Activated CD4-positive, alpha-beta T cell treated with anti-CD3 and anti-CD28 coated beads, Interleukin-2, amount 50 U/mL, for 48 hours (primary cell): ENCODE results near the gene ZNF516.
A peak's percentile ranks its signal among the peaks of the same experiment; 100 is the strongest.

ENCODE experiments used
- DNase-seq, 2 experiments: peaks; one replicate each; pipeline ENCODE4 v3.0.0-alpha.2; 2020

The ZNF516 gene

DNA sequence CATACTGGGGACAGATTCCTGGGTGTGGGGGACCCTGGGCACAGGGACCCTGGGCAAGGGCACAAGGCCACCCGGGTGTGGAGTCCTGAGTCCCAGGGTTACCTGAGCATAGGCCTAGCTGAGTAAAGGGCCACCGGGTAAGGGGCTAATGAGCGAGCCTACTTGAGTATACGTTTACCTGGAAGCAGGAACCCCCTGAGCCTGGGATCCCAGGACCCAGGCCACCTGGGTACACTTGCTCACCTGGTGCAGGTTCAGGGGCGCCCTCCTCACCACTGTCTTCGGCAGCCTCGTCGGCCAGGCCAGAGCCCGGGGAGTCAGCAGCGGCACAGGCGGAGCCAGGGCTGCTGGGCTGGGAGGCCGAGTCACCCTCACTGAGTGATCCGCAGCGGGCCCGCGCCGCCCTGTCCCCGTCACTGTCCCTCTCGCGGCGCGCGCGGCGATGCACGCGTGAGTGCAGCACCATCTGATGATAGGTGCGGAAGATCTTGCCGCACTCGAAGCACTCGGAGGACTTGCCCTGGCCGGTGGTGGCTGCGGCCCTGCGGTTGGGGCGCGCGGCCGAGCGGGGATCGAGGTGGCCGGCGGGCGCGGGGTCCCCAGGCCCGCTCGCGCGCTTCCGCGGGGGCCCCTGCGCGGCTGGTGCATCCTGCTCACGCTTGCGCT is 53.9 kb downstream of the ZNF516 start:
- no peak for DNase-seq

DNA sequence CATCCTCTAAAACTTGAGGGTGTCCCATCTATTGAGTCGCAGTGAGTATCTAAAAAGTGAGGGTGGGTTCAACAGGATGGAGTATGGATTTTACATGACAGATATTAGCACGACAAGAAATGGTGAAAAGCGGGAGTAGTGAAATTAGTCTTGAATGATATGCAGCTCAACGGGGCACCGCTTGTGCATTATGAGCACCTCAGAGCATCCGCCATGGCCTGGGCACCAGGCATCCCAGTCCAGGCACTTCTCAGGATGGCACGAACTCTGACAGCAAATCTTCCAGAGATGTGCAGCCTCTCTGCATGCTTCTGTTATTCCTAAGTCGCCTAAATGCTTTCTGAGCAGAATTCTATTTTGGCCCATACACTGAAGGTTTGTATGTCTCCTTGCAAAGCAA is 57.1 kb downstream of the ZNF516 start:
- no peak for DNase-seq

DNA sequence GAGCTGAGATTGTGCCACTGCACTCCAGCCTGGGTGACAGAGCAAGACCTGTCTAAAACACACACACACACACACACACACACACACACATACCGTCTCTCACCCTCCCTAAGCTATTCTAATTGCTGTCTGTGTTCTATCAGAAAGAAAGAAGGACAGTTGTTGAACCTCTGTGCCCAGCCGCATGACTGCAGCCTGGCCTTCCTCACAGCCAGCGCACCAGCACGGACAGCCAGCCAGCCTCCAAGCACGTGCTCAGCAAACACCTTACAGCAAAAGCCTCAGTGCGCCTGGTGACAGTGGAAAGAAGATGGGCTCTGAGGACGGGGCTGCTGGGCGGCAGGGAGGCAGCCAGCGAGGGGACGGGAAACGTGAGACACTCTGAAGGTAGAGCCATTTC is 58.0 kb downstream of the ZNF516 start:
- no peak for DNase-seq

DNA sequence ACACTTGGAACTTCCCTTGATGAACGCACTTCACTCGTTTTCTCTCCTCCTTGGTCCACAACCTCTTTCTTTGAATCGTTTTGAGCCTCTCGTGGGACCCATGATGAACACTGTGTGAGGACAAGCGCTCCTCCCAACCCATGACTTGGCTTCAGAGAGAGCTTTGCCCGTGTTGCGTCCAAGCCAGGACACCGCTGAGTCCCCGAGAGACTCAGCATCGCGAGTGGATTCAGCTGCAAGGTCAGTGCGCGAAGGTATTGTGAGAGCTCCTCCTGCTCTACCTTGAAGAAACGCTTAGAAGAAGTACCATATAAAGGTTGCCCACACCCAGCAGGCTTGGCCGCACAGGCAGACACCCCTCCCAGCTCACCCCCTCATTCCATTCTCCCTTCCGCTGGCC is 58.7 kb downstream of the ZNF516 start:
- no peak for DNase-seq

DNA sequence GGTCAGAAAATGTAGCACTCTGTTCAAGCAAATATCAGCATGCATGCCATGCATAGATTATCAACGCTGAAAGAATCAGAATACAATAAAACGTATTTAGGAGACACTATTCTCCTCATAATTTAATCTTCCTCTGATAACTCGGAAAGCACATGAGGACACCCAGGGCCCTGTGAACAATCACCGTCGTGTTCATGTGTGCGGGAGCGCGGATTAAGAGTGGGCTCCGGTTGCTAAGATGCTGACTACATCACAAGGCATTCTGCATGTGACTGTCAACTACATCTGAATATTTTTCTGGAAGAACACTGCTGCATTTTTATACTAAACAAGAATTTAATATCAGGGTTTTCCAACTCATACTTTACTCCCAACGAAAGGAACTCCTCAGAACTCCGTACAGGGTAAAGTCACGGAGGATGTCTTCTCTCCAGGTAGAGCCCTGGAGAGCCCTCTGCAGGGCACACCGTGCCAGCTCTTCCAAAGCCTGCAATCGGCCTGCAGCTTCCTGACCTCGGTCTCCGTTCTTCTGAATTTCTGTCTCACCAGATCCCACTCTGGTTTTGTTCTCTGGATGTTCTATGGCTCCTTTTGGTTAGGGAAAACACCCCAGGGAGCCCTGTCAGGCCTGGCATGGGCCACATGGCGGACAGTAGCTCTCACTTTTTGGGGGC is 59.6 kb downstream of the ZNF516 start:
- no peak for DNase-seq

DNA sequence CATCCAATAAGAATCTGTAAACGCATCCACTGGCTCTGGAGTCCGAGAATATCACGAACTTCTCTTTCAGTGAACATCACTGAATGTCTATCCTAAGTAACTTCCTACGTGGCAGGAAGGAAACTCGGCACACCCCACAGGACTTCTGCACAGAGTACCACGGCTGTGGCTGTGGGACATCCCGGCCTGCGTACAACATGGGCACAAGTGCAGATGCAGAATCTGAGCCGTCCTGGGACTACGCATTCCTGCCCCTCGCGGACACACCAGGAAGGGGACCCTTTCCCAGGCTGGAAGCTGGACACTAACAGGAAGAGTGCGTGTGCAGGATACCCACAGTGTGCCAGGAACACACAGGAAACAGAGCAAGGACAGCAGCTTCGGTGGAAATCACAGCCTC is 60.6 kb downstream of the ZNF516 start:
- no peak for DNase-seq

DNA sequence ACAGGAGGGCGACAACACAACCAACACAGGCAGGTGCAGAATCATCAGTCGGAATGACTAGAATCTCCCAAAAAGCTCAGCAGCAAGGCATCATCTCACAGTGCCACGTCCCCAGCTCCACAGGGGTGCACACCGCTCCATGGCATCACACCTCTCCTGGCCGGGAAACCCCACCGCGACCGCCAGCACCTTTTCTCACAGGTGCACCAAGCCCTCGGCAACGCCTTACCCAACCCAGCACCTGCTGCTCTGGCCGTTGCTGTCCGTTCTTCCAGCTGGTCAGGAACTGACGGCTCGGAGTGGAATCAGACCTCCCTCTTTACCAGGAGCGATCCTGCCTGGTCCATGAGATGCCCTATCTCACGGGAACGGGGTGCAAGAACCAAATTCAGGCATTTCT is 61.3 kb downstream of the ZNF516 start:
- no peak for DNase-seq

DNA sequence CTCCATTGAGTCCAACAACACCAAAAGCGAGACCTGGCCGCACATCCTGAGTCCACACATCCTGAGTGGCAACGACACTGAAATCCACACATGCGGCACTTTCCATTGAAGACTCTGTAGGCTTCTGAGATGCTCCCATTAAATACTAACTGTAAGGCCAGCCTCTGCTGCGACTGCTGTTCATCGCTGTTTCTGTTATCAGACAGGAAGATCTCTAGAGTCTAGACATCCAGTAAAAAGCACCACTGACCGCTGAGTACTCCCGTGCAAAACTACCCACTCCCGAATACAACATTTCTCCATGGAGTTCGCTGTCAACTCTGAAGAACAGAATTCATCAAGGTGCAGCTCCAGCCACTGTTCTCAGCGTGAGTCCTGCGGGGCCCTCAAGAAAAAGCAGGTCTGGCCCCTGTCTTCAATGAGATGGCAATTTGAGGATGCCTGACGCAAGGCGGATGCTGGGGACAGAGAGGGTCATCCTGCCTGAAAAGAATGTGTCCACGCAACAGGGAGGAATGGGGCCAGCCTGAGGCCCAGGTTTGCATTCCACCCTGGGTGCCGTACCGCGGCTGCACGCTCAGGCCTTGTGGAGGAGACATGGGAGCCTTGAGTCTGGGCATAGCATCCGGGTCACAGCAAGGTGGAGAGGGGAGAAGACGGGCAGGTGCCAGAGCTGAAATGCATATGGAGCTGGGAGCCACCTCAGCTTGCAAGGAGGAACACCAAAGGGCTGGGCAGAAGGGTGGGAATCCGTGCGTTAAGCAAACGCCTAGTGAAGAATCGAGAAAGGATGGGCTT is 61.9 kb downstream of the ZNF516 start:
- DNase-seq: no peak

DNA sequence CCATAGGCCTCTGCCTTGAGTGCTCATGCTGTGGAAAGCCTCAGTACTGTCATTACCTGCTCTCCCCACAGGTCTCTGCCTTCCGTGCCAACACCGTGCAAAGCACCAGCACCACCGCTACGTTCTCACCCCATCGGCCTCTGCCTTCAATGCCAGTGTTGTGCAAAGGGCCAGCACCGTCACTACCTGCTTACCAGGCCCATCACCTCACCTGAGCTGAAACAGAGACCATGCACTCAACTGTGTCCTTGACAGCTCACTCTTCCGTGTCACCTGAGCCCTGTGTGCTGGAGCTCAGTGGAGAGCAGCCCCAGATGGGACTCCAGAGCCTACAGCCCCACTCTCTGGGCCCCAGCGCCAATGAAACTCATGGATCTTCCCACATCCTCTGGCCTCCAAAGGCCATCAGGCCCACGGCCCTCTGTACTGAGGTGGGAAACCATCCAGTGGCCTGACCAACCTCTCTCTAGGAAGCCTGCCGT is 62.7 kb downstream of the ZNF516 start:
- DNase-seq: no peak

DNA sequence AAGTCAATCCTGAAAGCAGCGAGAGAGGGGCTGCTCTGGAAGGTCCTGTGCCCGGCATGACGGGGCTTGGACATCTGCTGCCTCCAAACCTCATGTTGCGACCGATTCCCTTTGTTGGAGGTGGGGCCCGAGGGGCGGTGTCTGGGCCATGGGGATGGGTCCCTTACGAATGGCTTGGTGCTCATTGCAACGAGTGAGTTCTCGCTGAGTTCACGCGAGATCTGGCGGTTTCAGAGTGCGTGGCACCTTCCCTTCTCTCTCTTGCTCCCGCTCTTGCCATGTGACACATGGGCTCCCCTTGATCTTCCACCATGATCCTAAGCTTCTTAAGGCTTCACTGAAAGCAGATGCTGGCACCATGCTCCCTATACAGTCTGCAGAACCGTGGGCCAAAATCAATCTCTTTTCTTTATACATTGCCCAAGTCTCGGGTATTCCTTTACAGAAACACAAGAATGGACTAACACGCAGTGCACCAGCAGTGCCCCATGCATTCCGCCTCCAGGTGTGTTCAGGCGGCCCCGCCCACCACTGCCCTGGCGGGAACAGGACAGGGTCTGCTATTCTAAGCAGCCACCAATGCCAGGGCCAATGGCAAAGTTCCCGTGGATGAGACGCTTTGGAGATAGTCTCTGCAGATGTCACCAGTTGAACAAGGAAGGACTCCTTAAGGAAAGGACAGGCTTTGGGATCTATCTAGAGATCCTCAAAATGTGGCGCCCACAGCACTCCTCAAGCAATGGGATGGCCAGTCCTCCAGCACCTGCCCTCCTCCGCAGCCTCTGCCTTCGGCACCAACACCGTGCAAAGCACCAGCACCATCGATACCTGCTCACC is 63.4 kb downstream of the ZNF516 start:
- DNase-seq: no peak

DNA sequence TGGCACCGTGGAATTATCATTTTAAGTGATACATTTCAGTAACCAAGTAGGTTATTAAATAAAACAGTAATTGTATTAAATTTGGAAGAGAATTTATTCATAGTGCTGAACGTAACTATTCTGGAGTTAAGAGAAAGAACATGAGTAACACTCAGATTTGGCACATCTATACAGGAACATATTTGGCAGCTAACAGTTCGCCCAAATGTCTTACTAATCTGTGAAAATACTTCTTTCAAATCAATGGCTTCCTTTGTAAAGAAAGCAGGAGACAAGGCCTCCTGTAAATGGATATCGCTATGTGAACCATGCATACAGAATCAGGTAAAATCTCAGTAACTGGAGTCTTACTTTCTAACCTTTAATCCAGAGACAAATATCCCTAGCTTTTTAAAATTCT is 64.4 kb downstream of the ZNF516 start:
- DNase-seq: no peak

DNA sequence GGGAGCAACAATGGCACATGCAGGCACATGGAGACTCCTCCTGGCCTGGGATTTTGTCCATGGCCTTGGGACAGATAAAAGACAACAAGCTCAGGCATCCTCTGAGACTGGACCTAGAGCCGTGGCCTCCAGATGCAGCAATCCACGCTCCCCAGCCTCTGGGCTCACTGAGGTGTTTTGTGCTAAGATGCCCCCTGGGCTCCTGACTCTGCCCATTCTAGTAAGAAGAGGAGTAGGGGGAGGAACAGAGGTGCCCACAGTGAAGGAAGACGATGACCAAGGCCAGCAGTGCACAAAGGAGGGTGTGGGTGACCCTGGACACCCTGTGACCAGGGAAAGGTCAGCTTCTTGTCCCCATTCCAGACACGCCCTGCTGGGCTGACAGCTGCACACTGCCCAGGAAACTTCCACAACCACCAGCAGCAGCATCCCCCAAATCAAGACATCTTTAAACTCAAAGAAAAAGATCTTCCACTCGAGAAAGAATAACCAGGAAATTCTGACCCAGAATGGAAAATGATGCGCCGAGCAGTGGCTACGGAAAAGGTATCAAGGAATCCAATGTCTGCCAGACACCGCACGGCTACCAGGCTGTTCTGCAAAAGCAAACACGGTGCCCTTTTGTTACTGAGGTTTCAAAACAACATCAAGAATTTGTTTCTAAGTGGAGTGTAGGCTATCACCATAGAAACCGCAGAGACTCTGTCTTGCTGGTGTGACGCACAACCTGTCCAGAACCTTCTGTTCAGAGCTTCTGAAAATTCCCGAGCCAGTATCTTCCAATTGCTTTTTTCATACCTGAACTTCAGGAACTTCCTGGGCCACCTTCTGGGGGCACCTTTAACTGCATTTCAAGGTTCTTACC is 65.5 kb downstream of the ZNF516 start:
- no peak for DNase-seq

DNA sequence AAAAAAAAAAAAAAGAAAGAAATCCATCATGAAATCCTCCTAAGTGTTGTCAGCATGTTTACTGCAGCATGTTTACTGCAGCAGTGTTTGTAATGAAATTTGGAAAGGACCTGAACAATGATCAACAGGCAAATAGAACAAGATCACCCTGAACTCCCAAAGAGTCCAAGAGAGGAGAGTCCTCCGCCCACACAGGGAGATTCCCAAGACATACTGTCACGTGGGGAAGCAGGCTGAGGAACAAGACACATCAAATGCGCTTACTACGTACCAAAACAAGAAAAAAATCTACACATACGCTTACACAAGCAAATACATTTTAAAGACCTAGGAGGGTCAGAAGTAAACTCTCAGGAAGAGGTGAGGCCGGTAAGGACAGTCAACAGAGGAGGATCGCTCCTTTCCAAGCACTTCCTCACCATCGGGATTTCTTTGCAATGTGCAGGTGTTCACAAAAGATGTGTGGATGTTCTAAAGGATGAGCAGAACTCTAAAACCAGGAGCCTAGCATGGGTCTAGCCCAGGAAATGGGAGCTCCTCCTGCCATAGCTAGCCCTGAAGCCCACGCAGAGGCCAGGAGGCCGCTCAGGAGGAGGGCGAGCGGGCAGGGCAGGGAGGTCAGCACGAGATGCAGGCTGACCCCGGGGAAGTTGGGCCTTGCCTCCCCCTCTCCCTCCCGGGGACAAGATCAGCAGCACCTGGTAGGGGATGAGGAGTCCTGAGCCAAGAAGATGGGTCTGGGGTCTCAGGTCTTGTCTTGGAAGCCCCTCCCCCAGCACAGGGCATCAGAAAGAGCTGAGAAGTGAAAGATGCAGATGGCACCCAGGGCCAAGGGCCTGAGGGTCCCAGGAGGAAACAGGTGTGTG is 66.4 kb downstream of the ZNF516 start:
- no peak for DNase-seq

DNA sequence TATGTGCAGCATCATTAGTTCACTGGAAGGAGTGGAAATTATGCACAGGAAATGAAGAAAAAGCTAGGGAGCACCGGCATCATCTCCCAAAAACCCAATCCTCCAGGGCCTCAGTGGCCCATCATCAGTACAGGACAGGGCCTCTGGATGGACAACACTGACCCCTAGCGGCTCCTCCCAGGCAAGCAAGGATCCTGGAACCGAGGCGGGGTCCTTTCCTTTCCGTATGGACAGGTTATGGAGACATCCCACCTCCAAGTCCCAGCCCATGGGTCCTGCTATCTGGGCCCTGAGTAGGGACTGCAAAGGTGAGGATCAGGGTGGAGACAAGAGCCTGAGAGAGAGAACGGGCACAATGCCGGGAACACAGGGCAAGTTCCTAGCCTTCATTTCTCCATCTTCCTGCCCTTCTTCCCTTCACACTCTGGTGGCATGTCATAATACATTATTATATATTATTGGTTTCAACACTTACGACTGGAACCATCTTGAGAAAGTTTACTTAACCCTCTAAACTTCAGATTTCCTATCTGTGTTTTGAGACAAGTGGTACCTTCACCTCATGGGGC is 68.2 kb downstream of the ZNF516 start:
- DNase-seq: peak; percentile 44 to 60

DNA sequence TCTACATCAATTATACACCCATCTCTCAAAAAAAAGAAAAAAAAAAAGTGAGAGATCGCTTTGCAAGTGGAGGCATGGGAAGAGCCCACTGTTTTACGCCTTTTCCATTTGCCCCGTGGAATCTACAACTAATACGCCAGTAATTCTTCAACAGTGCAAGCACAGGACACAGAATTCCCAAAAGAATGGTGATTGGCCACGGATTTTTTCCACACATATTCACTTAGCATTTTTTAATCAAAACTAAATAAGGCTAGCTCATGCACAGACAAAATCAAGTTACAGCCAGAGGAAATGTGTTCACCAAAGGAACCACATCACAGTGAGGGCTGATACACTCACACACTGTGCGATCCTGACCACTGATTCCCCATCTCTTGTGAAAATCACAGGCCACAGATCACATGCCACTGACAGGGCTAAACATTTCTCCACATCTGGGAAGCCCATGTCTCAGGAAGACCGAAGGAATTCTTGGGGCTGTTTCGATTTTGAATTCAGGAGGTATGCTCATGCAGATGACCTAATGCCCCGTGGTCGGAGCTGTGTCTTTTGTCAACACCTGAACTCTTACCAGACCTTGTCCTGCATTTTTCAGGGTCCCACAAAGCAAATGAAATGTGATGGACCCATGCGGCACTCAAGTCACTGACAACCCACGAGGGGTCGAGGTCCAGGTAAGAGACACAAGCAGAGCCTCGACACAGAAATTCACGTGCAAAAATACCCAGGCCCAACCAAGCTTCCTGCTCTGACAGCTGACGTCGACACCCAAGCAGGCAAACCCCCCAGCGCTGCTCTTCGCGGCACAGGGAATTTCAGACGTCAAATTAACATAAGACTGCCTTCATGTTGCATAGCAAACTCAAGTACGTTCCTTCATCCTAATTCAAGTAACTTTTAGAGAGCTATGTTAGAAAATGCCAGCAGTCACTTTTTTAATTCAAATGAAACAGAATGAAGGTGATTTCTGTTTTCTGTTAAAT is 69.6 kb downstream of the ZNF516 start:
- no peak for DNase-seq

DNA sequence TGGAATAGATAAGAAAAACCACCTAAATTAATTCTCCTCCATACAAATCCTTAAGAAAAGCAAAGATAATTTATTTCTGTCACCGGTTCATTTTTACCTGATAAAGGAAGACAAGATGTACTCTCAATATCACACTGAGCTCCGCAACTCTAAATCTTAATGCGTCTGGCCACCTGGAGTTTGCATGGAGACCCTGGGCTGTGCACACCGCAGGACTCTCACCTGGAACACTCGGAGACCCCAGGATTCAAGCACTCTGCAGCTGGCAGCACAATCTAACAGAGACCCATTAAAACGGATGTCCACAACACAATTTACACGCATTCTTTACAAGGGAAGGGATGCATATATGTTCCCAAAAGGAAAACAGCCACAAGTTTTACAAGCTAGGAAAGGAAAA is 72.2 kb downstream of the ZNF516 start:
- DNase-seq: no peak

DNA sequence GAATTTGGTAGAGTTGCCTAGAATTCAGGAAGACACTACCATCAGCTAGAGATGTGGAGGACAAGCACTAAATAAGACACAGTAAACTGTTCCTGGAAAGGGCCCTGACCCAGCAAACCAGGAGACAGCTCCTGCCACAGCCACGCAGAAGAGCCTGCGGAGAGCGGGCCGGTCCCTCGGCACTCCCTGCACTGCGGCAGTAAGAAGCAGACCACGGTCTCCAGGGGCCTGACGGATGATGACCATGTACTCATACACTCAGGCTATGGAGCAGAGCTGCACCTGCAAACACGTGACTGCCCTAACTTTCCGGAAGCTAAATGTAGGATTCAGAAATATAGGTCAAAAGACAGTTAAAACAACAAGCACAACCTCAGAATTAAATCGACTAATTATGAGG is 72.9 kb downstream of the ZNF516 start:
- no peak for DNase-seq

DNA sequence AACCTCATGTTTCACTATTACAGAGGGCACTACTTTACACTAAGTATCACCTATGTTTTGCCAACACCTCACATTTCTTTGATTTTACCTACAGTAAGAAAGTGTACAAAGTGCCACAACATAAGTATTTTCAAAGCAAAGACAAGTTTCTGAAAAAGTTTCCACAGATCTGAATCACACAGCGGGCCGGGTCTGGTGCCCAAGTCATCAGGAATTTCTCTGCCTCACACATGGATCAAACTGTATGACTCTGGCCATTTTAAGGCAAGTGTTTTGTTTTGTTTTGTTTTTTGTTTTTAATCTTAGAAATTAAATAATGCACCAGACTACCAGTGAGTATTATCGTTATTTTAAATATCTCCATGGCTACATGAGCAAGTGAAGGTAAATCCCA is 73.4 kb downstream of the ZNF516 start:
- DNase-seq: no peak
